NCI-H2107 treated with DMSO at 0.1 percent for 48 hours (cell line): ENCODE data around the gene EFCAB9.

Experiments
- DNase-seq: peaks from one replicate; lab custom pipeline; 2025; ENCODE audit not compliant: unreplicated experiment; lab: John Stamatoyannopoulos, UW

The EFCAB9 gene

GRCh38 chr5:172165465-172165864 is 28.5 kb upstream of the EFCAB9 start:
- no peak for DNase-seq

GRCh38 chr5:172166030-172166826 is 27.7 kb upstream of the EFCAB9 start:
- DNase-seq, result no peak

GRCh38 chr5:172167895-172168294 is 26.1 kb upstream of the EFCAB9 start:
- DNase-seq, result no peak

GRCh38 chr5:172168311-172168710 is 25.7 kb upstream of the EFCAB9 start:
- no peak for DNase-seq

GRCh38 chr5:172169216-172169615 is 24.8 kb upstream of the EFCAB9 start:
- DNase-seq, result no peak

GRCh38 chr5:172170251-172170701 is 23.7 kb upstream of the EFCAB9 start:
- DNase-seq, result no peak

GRCh38 chr5:172171118-172171517 is 22.9 kb upstream of the EFCAB9 start:
- DNase-seq, result no peak

- no peak for DNase-seq
Measured at GRCh38 chr5:172172912-172173563, 20.9 kb upstream of the EFCAB9 start.

GRCh38 chr5:172173564-172174153 is 20.3 kb upstream of the EFCAB9 start:
- DNase-seq, result no peak

GRCh38 chr5:172175263-172175719 is 18.7 kb upstream of the EFCAB9 start:
- no peak for DNase-seq

- no peak for DNase-seq
Measured at GRCh38 chr5:172177176-172177575, 16.8 kb upstream of the EFCAB9 start.

GRCh38 chr5:172178301-172178987 is 15.5 kb upstream of the EFCAB9 start:
- DNase-seq, result peak; percentile 57

- no peak for DNase-seq
Measured at GRCh38 chr5:172178991-172179989, 14.7 kb upstream of the EFCAB9 start.

GRCh38 chr5:172180936-172181335 is 13.0 kb upstream of the EFCAB9 start:
- no peak for DNase-seq

- DNase-seq, result no peak
Measured at GRCh38 chr5:172182291-172182690, 11.7 kb upstream of the EFCAB9 start.

- no peak for DNase-seq
Measured at GRCh38 chr5:172183881-172184280, 10.1 kb upstream of the EFCAB9 start.

- no peak for DNase-seq
Measured at GRCh38 chr5:172185096-172185461, 8.9 kb upstream of the EFCAB9 start.

GRCh38 chr5:172186114-172186695 is 7.8 kb upstream of the EFCAB9 start:
- no peak for DNase-seq

- no peak for DNase-seq
Measured at GRCh38 chr5:172187118-172188032, 6.6 kb upstream of the EFCAB9 start.
